Measurements from ENCODE around the gene LHX6. TPM values are rescaled to one million over a fixed set of nuclear protein-coding genes. Genes with fewer than 3 reads are reported as not detected.

The LHX6 gene
- total RNA-seq (2016; rRNA removed; fragmentation: Illumina TruSeq; extraction: Trizol): 0.70 and 1.3 TPM in 2 replicates
- total RNA-seq (2016; cell fraction: cytosol; rRNA removed; fragmentation: Illumina TruSeq; extraction: Trizol; ENCODE audit: low read depth): 0.18 and 0.20 TPM in 2 replicates
- total RNA-seq (2016; cell fraction: insoluble cytoplasmic fraction; rRNA removed; fragmentation: Illumina TruSeq; extraction: Trizol): 0.58 and 0.89 TPM in 2 replicates
- 0.69 and 0.80 TPM in 2 replicates for total RNA-seq (2016; cell fraction: membrane; rRNA removed; fragmentation: Illumina TruSeq; extraction: Trizol)
- 0.38 and 1.1 TPM in 2 replicates for total RNA-seq (2016; cell fraction: nucleus; rRNA removed; fragmentation: Illumina TruSeq; extraction: Trizol)
- 1.1 and 1.2 TPM in 2 replicates for polyA plus RNA-seq (2011; rRNA removed)
- polyA plus RNA-seq (2011; cell fraction: cytosol; rRNA removed): 0.94 and 1.1 TPM in 2 replicates
- 1.7 TPM in 2 replicates for polyA plus RNA-seq (2011; cell fraction: nucleus; rRNA removed)
- polyA plus RNA-seq (2012): 1.0 and 1.2 TPM in 2 replicates
- polyA plus RNA-seq (2016; cell fraction: cytosol; fragmentation: Illumina TruSeq; extraction: Trizol; ENCODE audit: low read depth): 0.11 and 0.24 TPM in 2 replicates
- polyA plus RNA-seq (2016; cell fraction: insoluble cytoplasmic fraction; fragmentation: Illumina TruSeq; extraction: Trizol; ENCODE audit: low read depth): 1.2 and 1.3 TPM in 2 replicates
- 0.37 and 0.55 TPM in 2 replicates for polyA plus RNA-seq (2016; cell fraction: membrane; fragmentation: Illumina TruSeq; extraction: Trizol; ENCODE audit: low read depth)
- polyA plus RNA-seq (2016; cell fraction: nucleus; fragmentation: Illumina TruSeq; extraction: Trizol; ENCODE audit: insufficient read depth, low read depth): 0.93 and 1.9 TPM in 2 replicates
- 0.37 and 2.3 TPM in 2 replicates for polyA minus RNA-seq (2011; rRNA and poly(A)+ RNA removed; ENCODE audit: low replicate concordance)
- 0.44 and 0.79 TPM in 2 replicates for polyA minus RNA-seq (2011; cell fraction: cytosol; rRNA and poly(A)+ RNA removed)
- 0.90 and 1.9 TPM in 2 replicates for polyA minus RNA-seq (2011; cell fraction: nucleus; rRNA and poly(A)+ RNA removed)
- Bru-seq, nascent RNA: percentile 31 among the genes with signal in this experiment
- percentile 30 among the genes with signal in this experiment for BruChase-seq, experiment 1, labeled RNA remaining after a 6-hour chase
- BruChase-seq, experiment 2, labeled RNA remaining after a 2-hour chase: percentile 31 among the genes with signal in this experiment
- long read RNA-seq, experiment 1, partial matches to known transcripts: 3 of 4 reads
- long read RNA-seq, experiment 1, other reads (novel, unspliced or antisense): 0 of 4 reads
- long read RNA-seq, experiment 2, partial matches to known transcripts: 1 of 4 reads
- long read RNA-seq, experiment 2, other reads (novel, unspliced or antisense): 1 of 4 reads

DNA sequence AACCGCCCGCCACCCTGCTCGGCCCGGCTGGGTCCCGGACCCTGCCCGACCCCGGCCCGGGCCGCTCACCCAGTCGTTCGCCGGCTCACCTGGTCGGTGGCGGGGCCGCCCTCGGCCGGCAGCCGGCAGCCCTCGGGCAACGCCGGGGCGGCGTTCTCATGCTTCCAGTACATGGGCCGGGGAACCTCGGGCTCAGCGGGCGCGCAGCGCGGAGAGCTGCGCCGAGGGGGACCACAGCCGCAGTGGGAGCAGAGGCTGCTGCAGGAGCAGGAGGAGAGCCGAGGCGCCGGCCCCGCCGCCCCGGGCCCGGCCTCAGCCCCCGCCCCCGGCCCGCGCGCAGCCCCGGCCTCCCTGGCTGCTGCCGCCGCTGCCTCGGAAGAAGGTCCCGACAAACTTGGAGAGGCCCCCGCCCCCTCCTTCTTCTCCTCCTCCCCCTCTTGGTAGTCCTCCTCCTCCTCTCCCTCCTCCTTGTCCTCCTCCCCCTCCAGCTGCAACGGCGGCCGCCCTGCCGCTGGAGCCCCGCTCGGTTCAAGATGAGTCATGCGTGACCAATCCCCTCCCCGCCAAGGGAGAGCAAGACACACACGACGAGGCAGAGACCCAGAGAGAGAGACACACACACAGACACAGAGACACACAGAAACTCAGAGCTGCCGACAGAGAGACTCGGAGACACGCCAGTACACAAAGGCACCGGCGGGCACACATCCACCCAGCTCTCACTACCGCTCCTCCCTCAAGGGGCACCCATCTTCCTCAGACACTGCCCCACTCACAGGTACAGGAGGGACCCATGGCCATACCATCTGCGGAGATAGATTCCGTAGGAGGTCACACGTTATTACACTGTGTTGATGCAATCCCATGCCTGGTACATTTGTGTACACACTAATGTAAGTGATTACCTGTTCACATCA, at the start of gene LHX6:
Gene LHX6 (minus strand): TSS at position 390 of the 917 bp plus-strand sequence. CDS start 217 bp downstream, at position 173.
- intact Hi-C loops (cut with micrococcal nuclease; ENCODE audit: unreplicated experiment) (no loop called here), in situ Hi-C loops (cut with HindIII; ENCODE audit: extremely low pct_ligation_motif_present, low pct_unique_long_range_greater_than_20kb) (no loop called here)
- Histone ChIP-seq H4K20me1 (ENCODE audit: insufficient read depth, low read length) (no peaks in the 10 kb centered on the region), H3K27me3 (ENCODE audit: control insufficient read depth in 1 of 2, insufficient read depth in 2 of 2, low read length in 2 of 2) (peaks cover 15 to 86% of the 10 kb centered on the region in 2 experiments), H3K27ac (ENCODE audit: extremely low read length, insufficient read depth, low read length) (no peak within 1 kb of the TSS), H3K9me3 (ENCODE audit: low read length) (no peaks in the 10 kb centered on the region), H3K4me1 (ENCODE audit: insufficient read depth, low read length) (peaks cover 6% of the 10 kb centered on the region; the same call in 1 of the 2 replicates), H3K9ac (ENCODE audit: insufficient read depth, low read depth, low read length) (no peak within 1 kb of the TSS), H3K4me2 (ENCODE audit: low read depth, low read length) (peak within 1 kb of the TSS; percentile 74), H3K79me2 (ENCODE audit: insufficient read depth, low read length) (no peaks in the 10 kb centered on the region), H3K4me3 (replicated peaks in 1 of 3; ENCODE audit: insufficient read depth in 1 of 3, low read depth in 2 of 3, low read length in 3 of 3) (peak within 1 kb of the TSS; percentile 41 to 68 (median 59)), H2AFZ (ENCODE audit: low read length) (no peak within 1 kb of the TSS), H3K36me3 (replicated peaks in 1 of 2; ENCODE audit: control insufficient read depth in 1 of 2, insufficient read depth in 2 of 2, low read length in 2 of 2) (no peaks in the 10 kb centered on the region)
- DNase-seq (ENCODE audit: low spot score) (no peak), ATAC-seq (peak; percentile 63), FAIRE-seq (no peak)
- 2% methylated on average over 21 of the region's 70 CpGs for WGBS (ENCODE audit: low lambda C conversion rate)
- BruUV-seq (replicated peaks): no TSS peak
- CTCF ChIA-PET (ENCODE audit: low intra/inter-chr PET ratio, low total read pairs): interaction anchor here (1.3 kb wide), 1 partner anchor 104 kb away, joined by 3 read pairs; no protein-coding TSS in a partner anchor
- POLR2A ChIA-PET: interaction anchor here (1.5 kb wide), 1 partner anchor 36 kb away, joined by 3 read pairs; the partner anchor contains the start of genes MRRF and RBM18
- TF ChIP-seq, protein P1, sequence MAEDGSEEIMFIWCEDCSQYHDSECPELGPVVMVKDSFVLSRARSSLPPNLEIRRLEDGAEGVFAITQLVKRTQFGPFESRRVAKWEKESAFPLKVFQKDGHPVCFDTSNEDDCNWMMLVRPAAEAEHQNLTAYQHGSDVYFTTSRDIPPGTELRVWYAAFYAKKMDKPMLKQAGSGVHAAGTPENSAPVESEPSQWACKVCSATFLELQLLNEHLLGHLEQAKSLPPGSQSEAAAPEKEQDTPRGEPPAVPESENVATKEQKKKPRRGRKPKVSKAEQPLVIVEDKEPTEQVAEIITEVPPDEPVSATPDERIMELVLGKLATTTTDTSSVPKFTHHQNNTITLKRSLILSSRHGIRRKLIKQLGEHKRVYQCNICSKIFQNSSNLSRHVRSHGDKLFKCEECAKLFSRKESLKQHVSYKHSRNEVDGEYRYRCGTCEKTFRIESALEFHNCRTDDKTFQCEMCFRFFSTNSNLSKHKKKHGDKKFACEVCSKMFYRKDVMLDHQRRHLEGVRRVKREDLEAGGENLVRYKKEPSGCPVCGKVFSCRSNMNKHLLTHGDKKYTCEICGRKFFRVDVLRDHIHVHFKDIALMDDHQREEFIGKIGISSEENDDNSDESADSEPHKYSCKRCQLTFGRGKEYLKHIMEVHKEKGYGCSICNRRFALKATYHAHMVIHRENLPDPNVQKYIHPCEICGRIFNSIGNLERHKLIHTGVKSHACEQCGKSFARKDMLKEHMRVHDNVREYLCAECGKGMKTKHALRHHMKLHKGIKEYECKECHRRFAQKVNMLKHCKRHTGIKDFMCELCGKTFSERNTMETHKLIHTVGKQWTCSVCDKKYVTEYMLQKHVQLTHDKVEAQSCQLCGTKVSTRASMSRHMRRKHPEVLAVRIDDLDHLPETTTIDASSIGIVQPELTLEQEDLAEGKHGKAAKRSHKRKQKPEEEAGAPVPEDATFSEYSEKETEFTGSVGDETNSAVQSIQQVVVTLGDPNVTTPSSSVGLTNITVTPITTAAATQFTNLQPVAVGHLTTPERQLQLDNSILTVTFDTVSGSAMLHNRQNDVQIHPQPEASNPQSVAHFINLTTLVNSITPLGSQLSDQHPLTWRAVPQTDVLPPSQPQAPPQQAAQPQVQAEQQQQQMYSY (CRISPR knock-in tag; IDR thresholded peaks at IDR 0.05): no peak
- no peak for TF ChIP-seq ETV5 (CRISPR knock-in tag; IDR thresholded peaks at IDR 0.05; ENCODE audit: borderline replicate concordance)
- TF ChIP-seq ZNF709 (CRISPR knock-in tag; IDR thresholded peaks at IDR 0.05): no peak
- TF ChIP-seq, protein P2, sequence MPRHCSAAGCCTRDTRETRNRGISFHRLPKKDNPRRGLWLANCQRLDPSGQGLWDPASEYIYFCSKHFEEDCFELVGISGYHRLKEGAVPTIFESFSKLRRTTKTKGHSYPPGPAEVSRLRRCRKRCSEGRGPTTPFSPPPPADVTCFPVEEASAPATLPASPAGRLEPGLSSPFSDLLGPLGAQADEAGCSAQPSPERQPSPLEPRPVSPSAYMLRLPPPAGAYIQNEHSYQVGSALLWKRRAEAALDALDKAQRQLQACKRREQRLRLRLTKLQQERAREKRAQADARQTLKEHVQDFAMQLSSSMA (CRISPR knock-in tag; IDR thresholded peaks at IDR 0.05): no peak
- peak; percentile 76 for TF ChIP-seq FOSL2 (CRISPR knock-in tag; IDR thresholded peaks at IDR 0.05)
- TF ChIP-seq ZNF10 (CRISPR knock-in tag; IDR thresholded peaks at IDR 0.05; ENCODE audit: borderline replicate concordance, low read depth): no peak
- 0 out of 2 replicates have a peak, but pooled peaks have one; percentile 35 for TF ChIP-seq PCBP1 (IDR thresholded peaks at IDR 0.05; ENCODE audit: borderline replicate concordance, low read depth, low read length)
- TF ChIP-seq BRD4 (CRISPR knock-in tag; IDR thresholded peaks at IDR 0.05): no peak
- TF ChIP-seq XRCC5 (optimal IDR thresholded peaks at IDR 0.05; ENCODE audit: low read length): peak; percentile 17
- TF ChIP-seq ZNF234 (CRISPR knock-in tag; conservative IDR thresholded peaks at IDR 0.05): no peak

Measured in HepG2 (cell line).